Mesenchymal stem cell (in vitro differentiated cells and primary cell): ENCODE data around the gene MMP25.
A peak's percentile ranks its signal among the peaks of the same experiment; 100 is the strongest.

Experiments
- DNase-seq: peaks from one replicate; pipeline ENCODE4 v3.0.0-alpha.2; 2013
- H2AFZ ChIP-seq: one replicate; pipeline ENCODE4 v1.6.1; 2013; ENCODE audit warnings: low read depth, mild to moderate bottlenecking, control low read depth, inconsistent platforms, low read length, moderate library complexity
- H2AK5ac ChIP-seq: 2 replicates; pipeline ENCODE4 v1.6.1; 2013; ENCODE audit warnings: low read length, moderate library complexity, mild to moderate bottlenecking, inconsistent platforms; ENCODE audit not compliant: severe bottlenecking
- H2BK120ac ChIP-seq: one replicate; pipeline ENCODE4 v1.6.1; 2013; ENCODE audit warnings: low read depth, mild to moderate bottlenecking, inconsistent platforms, low read length, moderate library complexity
- H2BK12ac ChIP-seq, 2 experiments: one replicate each; pipeline ENCODE4 v1.6.1; 2013; ENCODE audit warnings: inconsistent platforms in 2 of 2, low read length in 2 of 2, mild to moderate bottlenecking in 2 of 2, moderate library complexity in 2 of 2, control low read depth in 1 of 2
- H2BK15ac ChIP-seq: one replicate; pipeline ENCODE4 v1.6.1; 2013; ENCODE audit warnings: mild to moderate bottlenecking, low read depth, inconsistent platforms; ENCODE audit not compliant: poor library complexity, severe bottlenecking
- H2BK5ac ChIP-seq: 2 replicates; pipeline ENCODE4 v1.6.1; 2013; ENCODE audit warnings: low read depth, mild to moderate bottlenecking, low read length, control low read depth, inconsistent platforms; ENCODE audit not compliant: poor library complexity, severe bottlenecking
- H3K14ac ChIP-seq, 2 experiments: one replicate each; pipeline ENCODE4 v1.6.1; 2013; ENCODE audit warnings: inconsistent platforms in 2 of 2, low read length in 2 of 2, control low read depth in 1 of 2, mild to moderate bottlenecking in 1 of 2, moderate library complexity in 1 of 2
- H3K18ac ChIP-seq, 2 experiments: one replicate each; pipeline ENCODE4 v1.6.1; 2013; ENCODE audit warnings: inconsistent platforms in 2 of 2, low read length in 2 of 2, control low read depth in 1 of 2, low read depth in 1 of 2, mild to moderate bottlenecking in 1 of 2
- H3K23ac ChIP-seq, 2 experiments: one replicate each; pipeline ENCODE4 v1.6.1; 2013; ENCODE audit warnings: inconsistent platforms in 2 of 2, low read length in 2 of 2, mild to moderate bottlenecking in 2 of 2, moderate library complexity in 2 of 2, control low read depth in 1 of 2
- H3K27ac ChIP-seq: 2 replicates; pipeline ENCODE4 v1.5.1; 2013; ENCODE audit warnings: mild to moderate bottlenecking, moderate library complexity, low read length, control low read depth, inconsistent platforms; ENCODE audit not compliant: poor library complexity, severe bottlenecking
- H3K27me3 ChIP-seq, 2 experiments: 2 replicates each; pipeline versions ENCODE4 v1.6.1 to v1.7.0; 2013; ENCODE audit warnings: low read length in 2 of 2, mild to moderate bottlenecking in 2 of 2, moderate library complexity in 2 of 2, control low read depth in 1 of 2, inconsistent platforms in 1 of 2; ENCODE audit not compliant: control insufficient read depth in 1 of 2, insufficient read depth in 1 of 2
- H3K36me3 ChIP-seq, 2 experiments: 2 replicates each; pipeline versions ENCODE4 v1.6.1 to v1.7.0; 2013; ENCODE audit warnings: low read length in 2 of 2, control low read depth in 1 of 2, inconsistent platforms in 1 of 2, low read depth in 1 of 2, mild to moderate bottlenecking in 1 of 2; ENCODE audit not compliant: insufficient read depth in 2 of 2, control insufficient read depth in 1 of 2
- H3K4ac ChIP-seq, 2 experiments: one replicate each; pipeline ENCODE4 v1.6.1; 2013; ENCODE audit warnings: inconsistent platforms in 2 of 2, low read length in 2 of 2, mild to moderate bottlenecking in 2 of 2, moderate library complexity in 2 of 2, control low read depth in 1 of 2, low read depth in 1 of 2
- H3K4me1 ChIP-seq: 2 replicates; pipeline ENCODE4 v1.6.1; 2013; ENCODE audit warnings: low read depth, low read length, control low read depth; ENCODE audit not compliant: control insufficient read depth, insufficient read depth
- H3K4me2 ChIP-seq: 2 replicates; pipeline ENCODE4 v1.6.1; 2013; ENCODE audit warnings: low read length, mild to moderate bottlenecking, inconsistent platforms; ENCODE audit not compliant: poor library complexity, severe bottlenecking
- H3K4me3 ChIP-seq, 2 experiments: 2 replicates each; pipeline versions ENCODE4 v1.5.1 to v1.7.0; 2013; ENCODE audit warnings: low read length in 2 of 2, mild to moderate bottlenecking in 2 of 2, control low read depth in 1 of 2, low read depth in 1 of 2; ENCODE audit not compliant: insufficient read depth in 1 of 2
- H3K79me1 ChIP-seq: replicated peaks from 2 replicates; pipeline ENCODE4 v1.6.1; 2013; ENCODE audit warnings: mild to moderate bottlenecking, control low read depth, low read length, inconsistent platforms; ENCODE audit not compliant: poor library complexity, severe bottlenecking
- H3K9ac ChIP-seq: 2 replicates; pipeline ENCODE4 v1.7.0; 2013; ENCODE audit warnings: mild to moderate bottlenecking, low read length, moderate library complexity
- H3K9me3 ChIP-seq: 2 replicates; pipeline ENCODE4 v1.7.0; 2013; ENCODE audit warnings: mild to moderate bottlenecking, low read length; ENCODE audit not compliant: control insufficient read depth
- H4K8ac ChIP-seq: one replicate; pipeline ENCODE4 v1.6.1; 2013; ENCODE audit warnings: inconsistent platforms, mild to moderate bottlenecking, low read length, moderate library complexity
- H4K91ac ChIP-seq: one replicate; pipeline ENCODE4 v1.6.1; 2013; ENCODE audit warnings: mild to moderate bottlenecking, low read length, inconsistent platforms
- WGBS: methylation state at CpG from one replicate; pipeline ENCODE4 v1.1.7; 2013; ENCODE audit warnings: mixed read lengths; 5-methylcytosine and 5-hydroxymethylcytosine counted together

Gene MMP25

DNA sequence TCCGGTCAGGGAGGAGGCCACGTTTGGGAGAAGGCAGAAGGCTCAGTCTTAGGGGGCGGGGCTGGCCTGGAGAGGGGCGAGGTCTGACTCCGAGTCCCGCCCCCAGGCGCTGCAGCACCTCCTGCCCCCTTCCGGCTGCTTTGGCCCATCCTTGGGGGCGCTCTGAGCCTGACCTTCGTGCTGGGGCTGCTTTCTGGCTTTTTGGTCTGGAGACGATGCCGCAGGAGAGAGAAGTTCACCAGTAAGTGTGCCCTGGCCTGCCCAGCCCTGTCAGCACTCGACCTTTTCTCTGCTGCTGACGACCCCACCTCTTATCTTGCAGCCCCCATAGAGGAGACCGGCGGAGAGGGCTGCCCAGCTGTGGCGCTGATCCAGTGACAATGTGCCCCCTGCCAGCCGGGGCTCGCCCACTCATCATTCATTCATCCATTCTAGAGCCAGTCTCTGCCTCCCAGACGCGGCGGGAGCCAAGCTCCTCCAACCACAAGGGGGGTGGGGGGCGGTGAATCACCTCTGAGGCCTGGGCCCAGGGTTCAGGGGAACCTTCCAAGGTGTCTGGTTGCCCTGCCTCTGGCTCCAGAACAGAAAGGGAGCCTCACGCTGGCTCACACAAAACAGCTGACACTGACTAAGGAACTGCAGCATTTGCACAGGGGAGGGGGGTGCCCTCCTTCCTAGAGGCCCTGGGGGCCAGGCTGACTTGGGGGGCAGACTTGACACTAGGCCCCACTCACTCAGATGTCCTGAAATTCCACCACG, 24.7 kb upstream of the MMP25 start:
- peaks cover 29% of the 10 kb centered on the region for H3K4me1 ChIP-seq
- H3K27ac ChIP-seq = peak overlapping the region; percentile 100
- peak; percentile 90 for DNase-seq
- peak overlapping the region; percentile 90 for H4K91ac ChIP-seq
- H2BK5ac ChIP-seq = peak overlapping the region; percentile 98
- peak overlapping the region in 1 of 2 experiments; percentile 86 for H3K23ac ChIP-seq
- peak overlapping the region; percentile 95 to 96 for H3K18ac ChIP-seq
- no peaks in the 10 kb centered on the region for H3K9me3 ChIP-seq
- under 1% methylated on average over 24 of the region's 25 CpGs for WGBS
- peaks cover 6% of the 10 kb centered on the region for H3K79me1 ChIP-seq
- peak overlapping the region; percentile 81 for H4K8ac ChIP-seq
- H3K4ac ChIP-seq = peak overlapping the region; percentile 88 to 94
- peak overlapping the region; percentile 81 to 97 for H3K4me3 ChIP-seq
- H2AFZ ChIP-seq = no peak overlapping the region
- H3K9ac ChIP-seq = peak overlapping the region; percentile 100
- H2BK12ac ChIP-seq = peak overlapping the region; percentile 49 to 90
- H2BK120ac ChIP-seq = peak overlapping the region; percentile 77
- peak overlapping the region; percentile 99 for H2AK5ac ChIP-seq
- peaks cover 12 to 37% of the 10 kb centered on the region in 2 experiments for H3K36me3 ChIP-seq
- peaks cover 5 to 18% of the 10 kb centered on the region in 2 experiments for H3K27me3 ChIP-seq
- peak overlapping the region; percentile 64 for H3K4me2 ChIP-seq
- H2BK15ac ChIP-seq = peak overlapping the region; percentile 60
- peak overlapping the region; percentile 62 to 93 for H3K14ac ChIP-seq

- peak overlapping the region; percentile 94 to 95 for H2BK12ac ChIP-seq
- no peak overlapping the region for H2AFZ ChIP-seq
- peak overlapping the region; percentile 93 for H2BK15ac ChIP-seq
- peaks cover 6% of the 10 kb centered on the region for H3K79me1 ChIP-seq
- peak; percentile 95 for DNase-seq
- H3K36me3 ChIP-seq = peaks cover 18 to 43% of the 10 kb centered on the region in 2 experiments
- H4K8ac ChIP-seq = peak overlapping the region; percentile 92
- H3K27me3 ChIP-seq = peaks cover 5 to 13% of the 10 kb centered on the region in 2 experiments
- peak overlapping the region; percentile 100 for H3K9ac ChIP-seq
- peak overlapping the region; percentile 80 for H2BK120ac ChIP-seq
- peak overlapping the region; percentile 100 for H2BK5ac ChIP-seq
- H3K4me3 ChIP-seq = peak overlapping the region; percentile 81 to 97
- peak overlapping the region; percentile 62 to 89 for H3K14ac ChIP-seq
- peak overlapping the region; percentile 99 for H2AK5ac ChIP-seq
- 1% methylated on average over 7 of the region's 8 CpGs for WGBS
- peak overlapping the region; percentile 95 to 98 for H3K18ac ChIP-seq
- no peaks in the 10 kb centered on the region for H3K9me3 ChIP-seq
- no peak overlapping the region for H3K23ac ChIP-seq
- peak overlapping the region; percentile 100 for H3K27ac ChIP-seq
- peak overlapping the region; percentile 87 to 94 for H3K4ac ChIP-seq
- peak overlapping the region; percentile 96 for H4K91ac ChIP-seq
- peak overlapping the region; percentile 85 for H3K4me2 ChIP-seq
- H3K4me1 ChIP-seq = peaks cover 29% of the 10 kb centered on the region
These were observed 24.1 kb upstream of the MMP25 start for GRCh38 chr16:3022208-3022683.

GRCh38 chr16:3022684-3023414, 23.5 kb upstream of the MMP25 start:
- peak overlapping the region; percentile 80 for H2BK120ac ChIP-seq
- peaks cover 24 to 47% of the 10 kb centered on the region in 2 experiments for H3K36me3 ChIP-seq
- peak overlapping the region; percentile 85 for H3K4me2 ChIP-seq
- peak; percentile 62 for DNase-seq
- peak overlapping the region in 1 of 2 experiments; percentile 89 for H3K14ac ChIP-seq
- peak overlapping the region; percentile 92 for H4K8ac ChIP-seq
- peaks cover 28% of the 10 kb centered on the region for H3K4me1 ChIP-seq
- peak overlapping the region; percentile 99 for H2AK5ac ChIP-seq
- peak overlapping the region; percentile 96 for H4K91ac ChIP-seq
- H3K27ac ChIP-seq = peak overlapping the region; percentile 100
- WGBS = 5% methylated on average over 6 of the region's 8 CpGs
- peak overlapping the region; percentile 57 to 89 for H3K4me3 ChIP-seq
- H3K9ac ChIP-seq = peak overlapping the region; percentile 100
- peak overlapping the region; percentile 94 to 98 for H3K18ac ChIP-seq
- peak overlapping the region; percentile 87 to 94 for H3K4ac ChIP-seq
- H2AFZ ChIP-seq = no peak overlapping the region
- no peaks in the 10 kb centered on the region for H3K9me3 ChIP-seq
- peak overlapping the region; percentile 100 for H2BK5ac ChIP-seq
- H3K23ac ChIP-seq = peak overlapping the region in 1 of 2 experiments; percentile 85
- peaks cover 6% of the 10 kb centered on the region for H3K79me1 ChIP-seq
- peak overlapping the region; percentile 94 to 95 for H2BK12ac ChIP-seq
- H2BK15ac ChIP-seq = peak overlapping the region; percentile 93
- peaks cover 5 to 9% of the 10 kb centered on the region in 2 experiments for H3K27me3 ChIP-seq

GRCh38 chr16:3023415-3023668, 23.0 kb upstream of the MMP25 start:
- Histone ChIP-seq H3K18ac (peak overlapping the region; percentile 94 to 98), H4K91ac (peak overlapping the region; percentile 96), H3K4me3 (peak overlapping the region; percentile 57 to 89), H3K9ac (peak overlapping the region; percentile 100), H3K4me1 (peaks cover 27% of the 10 kb centered on the region), H2AFZ (no peak overlapping the region), H3K79me1 (peaks cover 6% of the 10 kb centered on the region), H2AK5ac (peak overlapping the region; percentile 99), H3K4ac (peak overlapping the region; percentile 77 to 87), H2BK120ac (peak overlapping the region; percentile 80), H3K14ac (peak overlapping the region in 1 of 2 experiments; percentile 89), H4K8ac (peak overlapping the region; percentile 92), H2BK5ac (peak overlapping the region; percentile 100), H3K4me2 (peak overlapping the region; percentile 85), H3K9me3 (no peaks in the 10 kb centered on the region), H3K23ac (peak overlapping the region in 1 of 2 experiments; percentile 85), H3K36me3 (peaks cover 24 to 50% of the 10 kb centered on the region in 2 experiments), H3K27ac (peak overlapping the region; percentile 100), H3K27me3 (peaks cover under 1 to 4% of the 10 kb centered on the region in 2 experiments), H2BK15ac (no peak overlapping the region), H2BK12ac (peak overlapping the region; percentile 6 to 93)
- WGBS = 6% methylated on average over 6 of the region's 6 CpGs
- no peak for DNase-seq
